HS-5 (cell line): Measurements from ENCODE around the gene MYOD1.

Source experiments
- DNase-seq: peaks from one replicate; pipeline ENCODE4 v3.0.0-alpha.2; 2012; ENCODE audit warnings: low read depth

The MYOD1 gene

DNA sequence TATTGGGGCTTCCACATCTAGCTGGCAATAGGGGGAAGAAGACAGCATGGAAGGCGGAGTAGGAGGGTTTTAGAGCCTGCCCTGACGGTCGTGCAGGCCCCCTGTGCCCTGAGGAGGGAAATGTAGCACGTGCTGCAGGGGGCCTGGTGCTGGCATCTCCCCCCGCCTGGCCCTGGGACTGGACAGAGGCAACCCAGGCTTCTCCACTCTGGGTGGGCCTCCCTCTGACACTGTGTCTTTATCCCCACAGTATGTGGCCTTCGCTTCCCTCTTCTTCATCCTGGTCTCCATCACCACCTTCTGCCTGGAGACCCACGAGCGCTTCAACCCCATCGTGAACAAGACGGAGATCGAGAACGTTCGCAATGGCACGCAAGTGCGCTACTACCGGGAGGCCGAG, 52.0 kb downstream of the MYOD1 start:
- DNase-seq: no peak
